Measurements from ENCODE around the gene FBXL13.
"Not testable (repeated sequence)": the region's sequence is repeated elsewhere in the genome, so short reads cannot be mapped to it uniquely, and the experiment has no call there.

FBXL13 gene

GRCh38 chr7:103101543-103101942 is 26.9 kb upstream of the FBXL13 start:
- no peak for ATAC-seq (replicated peaks; ENCODE audit: extremely low read depth, poor library complexity, severe bottlenecking)
- H3K36me3 Mint-ChIP-seq (ENCODE audit: insufficient read depth), result peaks cover 18% of the 10 kb centered on the region
- H3K27me3 Mint-ChIP-seq, result no peaks in the 10 kb centered on the region
- no peak for DNase-seq (ENCODE audit: low spot score in 2 of 2)
- no peaks in the 10 kb centered on the region for H3K9me3 Mint-ChIP-seq
- H3K27ac Mint-ChIP-seq (ENCODE audit: low read depth), result no peak overlapping the region
- no peak overlapping the region for H3K4me3 Mint-ChIP-seq
- no peaks in the 10 kb centered on the region for H3K4me1 Mint-ChIP-seq

GRCh38 chr7:103100348-103100747 is 25.8 kb upstream of the FBXL13 start:
- Mint-ChIP-seq H3K27ac (ENCODE audit: low read depth) (peak overlapping the region; percentile 38), H3K4me3 (no peak overlapping the region), H3K4me1 (no peaks in the 10 kb centered on the region), H3K36me3 (ENCODE audit: insufficient read depth) (peaks cover 21% of the 10 kb centered on the region), H3K27me3 (no peaks in the 10 kb centered on the region), H3K9me3 (no peaks in the 10 kb centered on the region)
- ATAC-seq (replicated peaks; ENCODE audit: extremely low read depth, poor library complexity, severe bottlenecking) (no peak), DNase-seq (ENCODE audit: low spot score in 2 of 2) (no peak)

- no peak for DNase-seq (ENCODE audit: low spot score in 2 of 2)
- Mint-ChIP-seq H3K36me3 (ENCODE audit: insufficient read depth) (peaks cover 18% of the 10 kb centered on the region), H3K4me3 (no peak overlapping the region), H3K4me1 (no peaks in the 10 kb centered on the region), H3K27ac (ENCODE audit: low read depth) (no peak overlapping the region), H3K27me3 (no peaks in the 10 kb centered on the region), H3K9me3 (no peaks in the 10 kb centered on the region)
- ATAC-seq (replicated peaks; ENCODE audit: extremely low read depth, poor library complexity, severe bottlenecking), result no peak
These were observed 22.4 kb upstream of the FBXL13 start for GRCh38 chr7:103097041-103097440.

DNA sequence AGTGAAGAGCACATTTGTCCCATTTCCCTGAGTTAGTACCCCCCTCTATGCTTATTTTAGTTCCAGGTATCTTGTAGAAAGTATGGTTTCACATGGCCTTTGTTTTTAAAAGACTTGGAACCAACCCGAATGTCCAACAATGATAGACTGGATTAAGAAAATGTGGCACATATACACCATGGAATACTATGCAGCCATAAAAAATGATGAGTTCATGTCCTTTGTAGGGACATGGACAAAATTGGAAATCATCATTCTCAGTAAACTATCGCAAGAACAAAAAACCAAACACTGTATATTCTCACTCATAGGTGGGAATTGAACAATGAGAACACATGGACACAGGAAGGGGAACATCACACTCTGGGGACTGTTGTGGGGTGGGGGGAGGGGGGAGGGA is 21.0 kb upstream of the FBXL13 start:
- not testable (repeated sequence) for H3K4me1 Mint-ChIP-seq; ATAC-seq (replicated peaks; ENCODE audit: extremely low read depth, poor library complexity, severe bottlenecking); H3K9me3 Mint-ChIP-seq; H3K27ac Mint-ChIP-seq (ENCODE audit: low read depth); H3K4me3 Mint-ChIP-seq; H3K27me3 Mint-ChIP-seq; DNase-seq (ENCODE audit: low spot score in 2 of 2)
- H3K36me3 Mint-ChIP-seq (ENCODE audit: insufficient read depth), result peaks cover 20% of the 10 kb centered on the region

DNA sequence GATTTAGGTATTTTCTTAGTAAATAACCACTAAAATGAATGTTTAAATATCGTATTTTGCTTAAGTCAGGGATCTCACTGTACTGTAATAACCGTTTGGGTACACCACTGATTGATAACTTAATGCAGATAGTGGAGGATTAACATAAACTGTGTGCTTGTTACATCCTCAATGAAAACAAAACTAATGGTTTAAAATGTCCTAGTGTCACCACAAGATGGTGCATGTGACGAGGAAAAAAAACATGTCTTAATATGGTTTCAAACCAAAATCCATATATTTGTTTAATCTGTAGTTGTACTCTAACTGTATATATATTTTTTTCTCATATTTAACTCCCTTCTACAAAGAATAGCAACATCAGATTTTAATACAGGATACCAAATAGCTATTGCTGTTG is 19.5 kb upstream of the FBXL13 start:
- Mint-ChIP-seq H3K36me3 (ENCODE audit: insufficient read depth) (peaks cover 16% of the 10 kb centered on the region), H3K9me3 (no peaks in the 10 kb centered on the region), H3K4me3 (no peak overlapping the region), H3K27ac (ENCODE audit: low read depth) (no peak overlapping the region), H3K4me1 (no peaks in the 10 kb centered on the region), H3K27me3 (no peaks in the 10 kb centered on the region)
- DNase-seq (ENCODE audit: low spot score in 2 of 2), result no peak
- ATAC-seq (replicated peaks; ENCODE audit: extremely low read depth, poor library complexity, severe bottlenecking), result no peak

GRCh38 chr7:103093429-103093828 is 18.8 kb upstream of the FBXL13 start:
- H3K36me3 Mint-ChIP-seq (ENCODE audit: insufficient read depth), result peaks cover 16% of the 10 kb centered on the region
- ATAC-seq (replicated peaks; ENCODE audit: extremely low read depth, poor library complexity, severe bottlenecking), result no peak

GRCh38 chr7:103092321-103092720 is 17.7 kb upstream of the FBXL13 start:
- ATAC-seq (replicated peaks; ENCODE audit: extremely low read depth, poor library complexity, severe bottlenecking); H3K9me3 Mint-ChIP-seq; H3K27me3 Mint-ChIP-seq; H3K4me3 Mint-ChIP-seq; DNase-seq (ENCODE audit: low spot score in 2 of 2); H3K27ac Mint-ChIP-seq (ENCODE audit: low read depth); H3K4me1 Mint-ChIP-seq: not testable (repeated sequence)
- peaks cover 19% of the 10 kb centered on the region for H3K36me3 Mint-ChIP-seq (ENCODE audit: insufficient read depth)

More at GRCh38 chr7:103093429-103093828, 18.8 kb upstream of the FBXL13 start:
- Mint-ChIP-seq H3K27me3 (no peaks in the 10 kb centered on the region), H3K27ac (ENCODE audit: low read depth) (no peak overlapping the region), H3K4me1 (no peaks in the 10 kb centered on the region), H3K4me3 (no peak overlapping the region), H3K9me3 (no peaks in the 10 kb centered on the region)
- no peak for DNase-seq (ENCODE audit: low spot score in 2 of 2)

DNA sequence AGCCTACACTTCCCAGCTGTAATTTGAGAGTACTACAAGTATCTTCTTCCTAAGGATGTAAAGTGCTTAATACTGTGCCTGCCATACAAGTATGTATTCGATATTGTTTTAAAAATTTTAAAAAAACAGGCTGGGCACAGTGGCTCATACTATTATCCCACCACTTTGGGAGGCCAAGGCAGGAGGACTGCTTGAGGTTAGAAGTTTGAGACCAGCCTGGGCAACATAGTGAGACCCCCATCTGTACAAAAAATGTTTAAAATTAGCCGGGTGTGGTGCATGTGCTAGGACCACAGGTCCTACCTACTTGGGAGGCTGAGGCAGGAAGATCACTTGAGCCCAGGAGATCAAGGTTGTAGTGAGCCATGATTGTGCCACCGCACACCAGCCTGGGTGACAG is 8.6 kb upstream of the FBXL13 start:
- Mint-ChIP-seq H3K4me1 (peaks cover 11% of the 10 kb centered on the region), H3K27ac (ENCODE audit: low read depth) (no peak overlapping the region), H3K4me3 (no peak overlapping the region), H3K36me3 (ENCODE audit: insufficient read depth) (peaks cover 24% of the 10 kb centered on the region), H3K27me3 (no peaks in the 10 kb centered on the region), H3K9me3 (no peaks in the 10 kb centered on the region)
- DNase-seq (ENCODE audit: low spot score in 2 of 2), result no peak
- no peak for ATAC-seq (replicated peaks; ENCODE audit: extremely low read depth, poor library complexity, severe bottlenecking)

DNA sequence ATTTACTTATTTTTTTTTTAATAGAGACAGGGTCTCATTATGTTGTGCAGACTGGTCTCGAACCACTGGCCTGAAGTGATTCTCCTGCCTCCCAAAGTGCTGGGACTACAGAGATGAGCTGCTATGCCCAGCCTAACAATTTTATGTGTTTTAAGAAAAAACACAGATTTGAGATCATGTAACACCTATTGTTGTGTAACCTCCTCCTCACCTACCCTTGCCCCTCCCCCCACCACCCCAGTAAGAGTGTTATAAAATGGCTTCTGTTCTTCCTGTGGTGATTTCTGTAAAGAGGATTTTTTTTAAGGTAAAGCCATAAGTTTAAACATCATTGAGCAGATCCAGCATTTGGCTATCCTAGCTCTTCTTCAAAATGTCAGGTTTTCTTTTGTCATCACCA is 7.9 kb upstream of the FBXL13 start:
- H3K4me1 Mint-ChIP-seq, result peaks cover 13% of the 10 kb centered on the region
- H3K27ac Mint-ChIP-seq (ENCODE audit: low read depth), result no peak overlapping the region
- no peaks in the 10 kb centered on the region for H3K9me3 Mint-ChIP-seq
- H3K27me3 Mint-ChIP-seq, result no peaks in the 10 kb centered on the region
- ATAC-seq (replicated peaks; ENCODE audit: extremely low read depth, poor library complexity, severe bottlenecking) (no peak), DNase-seq (ENCODE audit: low spot score in 2 of 2) (no peak)
- H3K4me3 Mint-ChIP-seq, result no peak overlapping the region
- peaks cover 21% of the 10 kb centered on the region for H3K36me3 Mint-ChIP-seq (ENCODE audit: insufficient read depth)

- H3K4me1 Mint-ChIP-seq, result peaks cover 13% of the 10 kb centered on the region
- no peak for DNase-seq (ENCODE audit: low spot score in 2 of 2)
- H3K36me3 Mint-ChIP-seq (ENCODE audit: insufficient read depth), result peaks cover 18% of the 10 kb centered on the region
- ATAC-seq (replicated peaks; ENCODE audit: extremely low read depth, poor library complexity, severe bottlenecking), result no peak
- H3K4me3 Mint-ChIP-seq, result no peak overlapping the region
- no peaks in the 10 kb centered on the region for H3K27me3 Mint-ChIP-seq
- H3K9me3 Mint-ChIP-seq, result no peaks in the 10 kb centered on the region
- H3K27ac Mint-ChIP-seq (ENCODE audit: low read depth), result no peak overlapping the region
These were observed 6.3 kb upstream of the FBXL13 start for GRCh38 chr7:103080923-103081322.

GRCh38 chr7:103079836-103080235 is 5.2 kb upstream of the FBXL13 start:
- DNase-seq (ENCODE audit: low spot score in 2 of 2), result no peak
- peaks cover 15% of the 10 kb centered on the region for H3K36me3 Mint-ChIP-seq (ENCODE audit: insufficient read depth)
- peaks cover 18% of the 10 kb centered on the region for H3K4me1 Mint-ChIP-seq
- no peak for ATAC-seq (replicated peaks; ENCODE audit: extremely low read depth, poor library complexity, severe bottlenecking)
- no peaks in the 10 kb centered on the region for H3K27me3 Mint-ChIP-seq
- no peak overlapping the region for H3K27ac Mint-ChIP-seq (ENCODE audit: low read depth)
- H3K9me3 Mint-ChIP-seq, result no peaks in the 10 kb centered on the region
- no peak overlapping the region for H3K4me3 Mint-ChIP-seq

GRCh38 chr7:103078226-103078625 is 3.6 kb upstream of the FBXL13 start:
- H3K4me3 Mint-ChIP-seq; DNase-seq (ENCODE audit: low spot score in 2 of 2); H3K27me3 Mint-ChIP-seq; H3K9me3 Mint-ChIP-seq; H3K36me3 Mint-ChIP-seq (ENCODE audit: insufficient read depth); H3K27ac Mint-ChIP-seq (ENCODE audit: low read depth); ATAC-seq (replicated peaks; ENCODE audit: extremely low read depth, poor library complexity, severe bottlenecking): not testable (repeated sequence)
- peaks cover 28% of the 10 kb centered on the region for H3K4me1 Mint-ChIP-seq

DNA sequence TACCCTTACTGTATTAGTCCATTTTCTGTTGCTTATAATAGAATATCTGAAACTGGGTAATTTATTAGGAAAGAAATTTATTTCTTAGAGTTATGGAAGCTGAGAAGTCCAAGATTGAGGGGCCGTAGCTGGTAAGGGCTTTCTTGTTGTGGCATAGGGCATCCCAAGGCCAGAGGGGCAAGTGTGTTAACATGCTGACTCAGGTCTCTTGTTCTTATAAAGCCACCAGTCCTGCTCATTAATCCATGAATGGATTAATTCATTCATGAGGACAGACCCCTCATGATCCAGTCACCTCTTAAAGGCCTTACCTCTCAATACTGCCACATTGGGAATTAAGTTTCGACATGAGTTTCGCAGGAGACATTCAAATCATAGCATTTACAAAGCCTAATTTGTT is 2.7 kb upstream of the FBXL13 start:
- ATAC-seq (replicated peaks; ENCODE audit: extremely low read depth, poor library complexity, severe bottlenecking), result no peak
- Mint-ChIP-seq H3K27me3 (no peaks in the 10 kb centered on the region), H3K4me3 (no peak overlapping the region), H3K36me3 (ENCODE audit: insufficient read depth) (peaks cover 6% of the 10 kb centered on the region), H3K27ac (ENCODE audit: low read depth) (no peak overlapping the region), H3K4me1 (peaks cover 22% of the 10 kb centered on the region), H3K9me3 (no peaks in the 10 kb centered on the region)
- DNase-seq (ENCODE audit: low spot score in 2 of 2), result no peak

GRCh38 chr7:103076764-103077163 is 2.2 kb upstream of the FBXL13 start:
- H3K36me3 Mint-ChIP-seq (ENCODE audit: insufficient read depth), result peaks cover 6% of the 10 kb centered on the region
- H3K4me3 Mint-ChIP-seq, result no peak overlapping the region
- no peaks in the 10 kb centered on the region for H3K27me3 Mint-ChIP-seq
- H3K27ac Mint-ChIP-seq (ENCODE audit: low read depth), result no peak overlapping the region
- DNase-seq (ENCODE audit: low spot score in 2 of 2), result no peak
- ATAC-seq (replicated peaks; ENCODE audit: extremely low read depth, poor library complexity, severe bottlenecking), result no peak
- H3K9me3 Mint-ChIP-seq, result no peaks in the 10 kb centered on the region
- peaks cover 22% of the 10 kb centered on the region for H3K4me1 Mint-ChIP-seq

Data from central memory CD8-positive, alpha-beta T cell (primary cell).